GM19099 (cell line): ENCODE data around the gene FXYD5.

Experiments
- POLR2A ChIP-seq: IDR thresholded peaks from 3 replicates; pipeline ENCODE4 v1.6.1; 2011; ENCODE audit warnings: low read depth; ENCODE audit not compliant: insufficient read length; ENCODE audit errors: extremely low read depth

Gene FXYD5

GRCh38 chr19:35205733-35206323, 51.3 kb downstream of the FXYD5 start:
- TF ChIP-seq POLR2A: no peak

GRCh38 chr19:35206379-35206778, 51.8 kb downstream of the FXYD5 start:
- no peak for TF ChIP-seq POLR2A

DNA sequence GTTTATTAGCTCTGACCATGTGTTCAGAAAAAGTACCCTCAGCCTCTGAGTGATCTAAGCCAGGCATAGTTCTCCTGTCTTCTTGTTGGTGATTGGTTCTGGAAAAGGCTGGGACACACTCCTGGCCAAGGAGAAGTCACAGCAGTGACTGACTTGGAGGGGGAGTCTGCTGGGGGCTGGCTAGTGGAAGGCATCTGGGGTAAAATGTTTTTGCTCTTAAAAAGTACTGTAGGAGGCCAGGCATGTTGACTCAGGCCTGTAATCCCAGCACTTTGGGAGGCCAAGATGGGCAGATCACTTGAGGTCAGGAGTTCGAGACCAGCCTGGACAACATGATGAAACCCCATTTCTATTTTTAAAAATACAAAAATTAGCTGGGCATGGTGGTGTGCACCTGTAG, 52.3 kb downstream of the FXYD5 start:
- TF ChIP-seq POLR2A: no peak

DNA sequence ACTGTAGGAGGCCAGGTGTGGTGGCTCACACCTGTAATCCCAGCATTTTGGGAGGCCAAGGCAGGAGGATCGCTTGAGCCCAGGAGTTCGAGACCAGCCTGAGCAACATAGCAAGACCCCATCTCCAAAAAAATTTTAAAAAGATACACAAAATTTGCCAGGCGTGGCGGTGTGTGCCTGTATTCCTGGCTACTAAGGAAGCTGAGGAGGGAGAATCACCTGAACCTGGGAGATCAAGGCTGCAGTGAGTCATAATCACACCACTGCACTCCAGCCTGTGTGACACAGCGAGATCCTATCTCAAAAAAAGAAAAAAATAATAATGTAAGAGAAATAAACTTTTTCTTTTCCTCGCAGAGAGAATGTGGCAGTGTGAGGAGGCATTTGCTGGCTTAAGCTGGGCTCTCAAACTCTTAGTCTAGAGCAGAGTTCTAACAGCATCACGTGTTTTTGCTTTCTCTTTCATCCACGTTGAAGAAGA, 52.9 kb downstream of the FXYD5 start:
- no peak for TF ChIP-seq POLR2A

- TF ChIP-seq POLR2A: no peak
Observed at GRCh38 chr19:35208121-35208520, 53.6 kb downstream of the FXYD5 start.

GRCh38 chr19:35209646-35210045, 55.1 kb downstream of the FXYD5 start:
- no peak for TF ChIP-seq POLR2A

DNA sequence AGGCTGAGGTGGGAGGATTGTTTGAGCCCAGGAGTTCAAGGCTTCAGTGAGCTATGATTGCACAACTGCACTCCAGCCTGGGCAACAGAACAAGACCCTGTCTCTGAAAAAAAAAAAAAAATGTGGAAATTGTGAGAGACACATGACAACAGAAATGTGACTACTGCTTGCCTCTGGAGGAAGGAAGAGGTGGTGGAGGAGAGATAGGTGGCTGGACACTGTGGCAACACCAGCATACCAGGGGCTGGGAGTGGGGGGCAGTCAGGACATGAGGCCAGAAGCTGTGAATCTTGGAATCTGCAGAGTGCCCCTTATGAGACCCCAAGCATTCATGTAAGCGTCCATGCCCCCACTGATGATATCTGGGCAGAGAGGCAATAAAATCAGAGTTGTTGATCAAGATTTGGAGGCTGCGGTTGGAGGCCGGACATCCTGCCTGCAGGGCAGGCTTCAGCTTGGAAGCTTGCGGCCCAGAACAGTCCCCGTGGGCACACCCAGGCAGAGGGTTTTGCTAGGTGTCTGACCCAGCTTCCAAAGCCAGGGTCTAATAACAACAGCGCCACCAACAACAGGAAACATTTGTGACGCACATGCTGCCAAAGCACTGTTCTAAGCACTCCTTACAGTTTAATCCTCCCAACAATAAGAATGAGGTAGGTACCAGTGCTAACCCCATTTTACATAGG, 57.2 kb downstream of the FXYD5 start:
- TF ChIP-seq POLR2A: no peak

GRCh38 chr19:35212241-35212640, 57.7 kb downstream of the FXYD5 start:
- TF ChIP-seq POLR2A: no peak

DNA sequence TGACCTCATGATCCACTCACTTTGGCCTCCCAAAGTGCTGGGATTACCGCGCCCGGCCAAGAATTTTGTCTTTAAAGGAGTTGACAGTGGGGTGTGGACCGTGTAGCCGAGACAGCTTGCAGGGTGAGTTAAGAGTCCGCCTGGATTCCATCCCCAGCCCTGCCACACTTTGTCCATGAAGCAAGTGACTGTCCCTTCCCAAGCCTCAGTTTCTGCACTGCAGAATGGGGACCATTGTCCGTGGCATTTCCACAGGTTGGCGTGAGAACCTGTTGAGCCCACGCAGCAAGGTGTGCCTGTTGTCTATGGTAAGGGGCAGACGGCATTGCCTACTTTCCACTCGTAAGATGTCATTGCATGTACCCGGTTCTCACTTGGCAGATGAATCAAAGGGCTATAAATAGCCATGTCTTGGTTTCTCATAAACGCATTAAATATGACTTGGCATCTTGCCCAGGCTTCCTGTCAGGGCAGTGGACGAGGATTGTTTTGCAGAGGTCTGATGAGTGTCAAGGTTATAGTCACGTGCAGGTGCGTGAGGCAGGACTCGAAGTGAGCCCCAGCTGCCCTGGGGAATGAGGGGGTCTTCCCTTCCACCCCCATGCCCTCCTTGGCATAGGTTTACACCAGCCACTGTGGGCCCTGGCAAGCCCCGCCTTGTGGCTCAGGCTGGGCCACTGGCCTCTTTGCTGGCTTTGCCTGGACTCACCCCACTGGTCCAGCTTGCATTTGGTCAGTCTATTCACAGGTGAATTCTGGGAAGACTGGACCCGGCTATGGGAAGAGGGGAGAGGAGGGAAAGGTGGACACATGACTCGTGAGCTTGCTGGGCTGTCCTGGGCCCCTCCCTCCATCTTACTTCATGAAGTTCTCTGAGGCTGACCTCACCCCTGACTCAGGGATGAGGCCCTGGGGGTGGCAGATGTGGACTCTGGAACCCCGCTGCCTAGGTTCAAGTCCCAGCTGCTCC, 59.4 kb downstream of the FXYD5 start:
- TF ChIP-seq POLR2A: no peak

GRCh38 chr19:35214766-35215422, 60.4 kb downstream of the FXYD5 start:
- TF ChIP-seq POLR2A: no peak

DNA sequence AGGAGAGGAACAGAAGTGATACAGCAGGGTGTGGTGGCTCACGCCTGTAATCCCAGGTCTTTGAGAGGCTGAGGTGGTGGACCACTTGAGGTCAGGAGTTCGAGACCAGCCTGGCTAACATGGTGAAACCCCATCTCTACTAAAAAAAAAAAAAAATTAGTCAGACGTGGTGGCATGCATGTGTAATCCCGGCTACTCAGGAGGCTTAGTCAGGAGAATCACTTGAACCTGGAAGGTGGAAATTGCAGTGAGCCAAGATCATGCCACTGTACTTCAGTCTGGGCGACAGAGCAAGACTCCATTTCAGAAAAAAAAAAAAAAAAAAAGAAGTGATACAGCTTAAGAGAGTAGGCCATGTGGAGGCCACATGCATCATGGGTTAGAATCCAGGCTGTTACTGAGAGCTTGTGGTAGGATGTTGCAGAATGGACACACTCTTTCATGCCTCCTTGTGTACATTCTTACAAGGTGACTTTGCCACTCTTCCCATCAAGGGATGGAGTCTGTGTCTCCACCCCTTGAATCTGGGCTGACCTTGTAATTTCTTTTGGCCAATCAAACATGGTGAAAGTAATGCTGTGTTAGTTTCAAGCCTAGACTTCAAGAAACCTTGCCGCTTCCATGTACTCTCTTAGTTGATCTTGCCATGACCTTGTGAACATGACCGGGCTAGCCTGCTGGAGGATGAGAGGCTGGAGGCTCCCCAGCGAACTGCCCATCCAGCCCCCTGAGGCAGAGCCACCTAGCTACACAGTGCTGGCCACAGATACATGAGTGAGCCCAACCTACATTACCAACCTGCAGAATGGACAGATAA, 61.7 kb downstream of the FXYD5 start:
- TF ChIP-seq POLR2A: no peak

DNA sequence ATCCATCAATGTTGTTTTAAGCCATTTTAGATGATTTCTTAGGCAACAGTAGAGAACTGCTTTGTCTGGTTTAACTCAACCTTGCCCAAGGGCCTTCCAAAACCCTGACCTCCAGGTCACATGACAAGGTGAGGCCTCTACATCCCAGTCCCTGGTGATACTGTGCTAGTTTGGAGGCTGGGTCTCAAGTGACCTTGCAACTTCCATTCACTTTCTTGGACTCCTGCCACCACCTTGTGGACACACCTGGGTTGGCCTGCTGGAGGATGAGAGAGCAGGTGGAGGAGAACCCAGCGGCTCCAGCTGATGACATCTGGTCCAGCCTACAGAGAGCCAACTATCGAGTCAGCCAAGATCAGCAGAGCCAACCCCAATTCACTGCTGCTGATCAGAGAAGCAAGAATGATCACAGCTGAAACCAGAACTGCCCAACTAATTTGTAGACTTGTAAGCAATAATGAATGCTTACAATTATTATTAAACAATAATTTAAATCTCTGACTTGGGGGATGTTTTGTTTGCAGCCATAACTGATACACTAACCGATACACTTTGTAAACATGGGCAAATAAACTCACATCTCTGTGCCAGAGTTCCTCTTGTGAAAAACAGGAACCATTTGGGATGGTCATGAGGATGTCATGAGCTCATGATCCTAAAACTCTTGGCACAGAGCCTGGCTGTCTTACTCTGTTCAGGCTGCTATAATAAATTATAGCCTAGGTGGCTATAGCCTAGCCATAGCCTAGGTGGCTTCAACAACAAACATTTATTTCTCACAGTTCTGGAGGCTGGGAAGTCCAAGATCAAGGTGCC, 62.5 kb downstream of the FXYD5 start:
- no peak for TF ChIP-seq POLR2A

DNA sequence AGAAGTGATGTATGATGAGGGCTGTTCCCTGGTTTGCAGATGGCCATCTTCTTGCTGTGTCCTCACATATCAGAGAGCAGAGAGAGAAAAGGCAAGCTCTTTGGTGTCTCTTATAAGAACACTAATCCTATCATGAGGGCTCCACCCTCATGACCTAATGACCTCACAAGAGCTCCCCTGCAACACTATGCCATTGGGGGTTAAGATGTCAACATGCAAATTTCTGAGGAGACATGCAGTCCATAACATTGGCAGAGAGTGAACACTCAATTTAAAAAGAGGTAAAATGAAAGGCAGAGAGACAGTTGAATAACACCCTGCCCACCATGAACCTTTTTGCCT, 63.1 kb downstream of the FXYD5 start:
- TF ChIP-seq POLR2A: no peak
